ENCODE data around the gene DGKI.

The DGKI gene

DNA sequence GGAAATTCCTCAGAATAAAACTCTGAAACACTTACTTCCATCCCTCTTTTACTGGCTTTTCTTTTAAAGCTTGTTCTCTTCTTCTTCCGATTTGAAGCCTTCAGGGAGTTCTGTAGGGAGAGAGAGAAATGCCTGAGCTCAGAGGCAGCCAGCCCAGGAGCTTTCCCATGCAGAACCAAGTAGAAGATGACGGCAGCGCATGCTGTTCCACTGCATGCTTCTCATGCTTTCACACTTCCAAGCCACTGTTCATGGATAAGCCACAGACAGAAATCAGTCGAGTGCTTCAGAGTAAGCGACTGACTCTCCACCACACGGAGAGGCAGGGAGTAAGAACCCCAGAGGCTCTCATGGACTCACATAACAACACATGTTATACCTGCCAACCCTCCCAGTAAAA lies 237.3 kb downstream of the DGKI start:
- no peaks in the 10 kb centered on the region for H3K9me3 ChIP-seq (ENCODE audit: control insufficient read depth, insufficient read depth, low read length)
- no peaks in the 10 kb centered on the region for H3K36me3 ChIP-seq (ENCODE audit: control insufficient read depth, insufficient read depth, low read length)
- H3K27me3 ChIP-seq (ENCODE audit: control insufficient read depth, insufficient read depth, low read length), result no peaks in the 10 kb centered on the region
- no peak for DNase-seq (ENCODE audit: low read depth, low spot score)
- no CpG with 5 or more reads among the region's 6 CpGs for WGBS (ENCODE audit: insufficient coverage, insufficient read length)
- H3K4me1 ChIP-seq (ENCODE audit: control insufficient read depth, insufficient read depth, low read length), result no peaks in the 10 kb centered on the region
- H3K4me3 ChIP-seq (ENCODE audit: low read length), result no peak overlapping the region
- no peak overlapping the region for H3K27ac ChIP-seq (ENCODE audit: low read length)

DNA sequence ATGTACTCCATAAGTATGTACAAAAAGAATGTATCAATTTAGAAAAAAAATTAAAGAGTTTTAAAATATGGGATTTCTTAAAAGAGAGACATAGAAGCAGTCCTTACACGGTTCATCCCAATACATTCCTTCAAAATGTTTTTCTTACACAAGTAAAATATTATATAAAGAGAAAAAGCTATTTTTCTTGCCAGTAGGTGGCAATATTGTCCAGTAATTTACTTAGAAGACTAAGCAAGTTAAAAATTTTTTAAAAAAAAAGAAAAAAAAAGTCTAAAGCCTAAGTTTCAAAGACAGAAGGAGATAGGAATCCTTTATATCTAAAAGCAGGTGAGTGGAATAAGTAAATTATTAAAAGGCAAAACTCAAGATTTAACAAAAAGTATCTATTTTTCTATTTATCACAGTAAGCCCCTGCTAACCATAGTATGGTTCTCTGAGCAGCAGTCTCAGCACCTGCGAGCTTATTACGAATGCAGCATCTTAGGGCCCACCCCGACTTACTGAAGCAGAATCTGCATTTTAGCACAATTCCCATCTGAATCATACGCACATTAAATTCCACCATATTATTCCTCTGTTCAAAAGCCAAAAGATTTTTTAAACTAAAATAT lies 240.6 kb downstream of the DGKI start:
- Histone ChIP-seq H3K36me3 (ENCODE audit: control insufficient read depth, insufficient read depth, low read length) (no peaks in the 10 kb centered on the region), H3K4me3 (ENCODE audit: low read length) (no peak overlapping the region), H3K27me3 (ENCODE audit: control insufficient read depth, insufficient read depth, low read length) (no peaks in the 10 kb centered on the region), H3K27ac (ENCODE audit: low read length) (no peak overlapping the region), H3K9me3 (ENCODE audit: control insufficient read depth, insufficient read depth, low read length) (no peaks in the 10 kb centered on the region), H3K4me1 (ENCODE audit: control insufficient read depth, insufficient read depth, low read length) (no peaks in the 10 kb centered on the region)
- 100% methylated on average over 1 of the region's 5 CpGs for WGBS (ENCODE audit: insufficient coverage, insufficient read length)
- DNase-seq (ENCODE audit: low read depth, low spot score), result no peak

DNA sequence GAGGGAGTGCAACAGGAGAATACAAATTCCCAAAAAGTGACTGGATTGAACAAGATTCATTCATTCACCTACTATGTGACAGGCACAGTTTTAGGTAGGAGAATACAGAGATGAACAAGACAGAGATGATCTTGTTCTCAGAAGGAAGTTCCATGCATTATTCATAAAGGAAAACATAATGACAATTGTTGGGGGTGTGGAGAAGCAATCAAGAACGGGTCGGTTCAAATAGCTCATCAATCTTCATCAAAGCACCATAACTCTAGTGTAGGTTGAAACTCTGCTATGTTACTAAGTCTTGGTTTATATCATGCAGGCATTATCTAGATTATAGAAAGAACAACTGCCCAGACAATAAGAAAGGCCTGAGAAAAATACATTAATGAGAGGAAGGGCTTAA lies 243.7 kb downstream of the DGKI start:
- Histone ChIP-seq H3K4me1 (ENCODE audit: control insufficient read depth, insufficient read depth, low read length) (no peaks in the 10 kb centered on the region), H3K9me3 (ENCODE audit: control insufficient read depth, insufficient read depth, low read length) (no peaks in the 10 kb centered on the region), H3K27ac (ENCODE audit: low read length) (no peak overlapping the region), H3K36me3 (ENCODE audit: control insufficient read depth, insufficient read depth, low read length) (no peaks in the 10 kb centered on the region), H3K4me3 (ENCODE audit: low read length) (no peak overlapping the region), H3K27me3 (ENCODE audit: control insufficient read depth, insufficient read depth, low read length) (no peaks in the 10 kb centered on the region)
- no CpG with 5 or more reads among the region's 2 CpGs for WGBS (ENCODE audit: insufficient coverage, insufficient read length)
- DNase-seq (ENCODE audit: low read depth, low spot score), result no peak

DNA sequence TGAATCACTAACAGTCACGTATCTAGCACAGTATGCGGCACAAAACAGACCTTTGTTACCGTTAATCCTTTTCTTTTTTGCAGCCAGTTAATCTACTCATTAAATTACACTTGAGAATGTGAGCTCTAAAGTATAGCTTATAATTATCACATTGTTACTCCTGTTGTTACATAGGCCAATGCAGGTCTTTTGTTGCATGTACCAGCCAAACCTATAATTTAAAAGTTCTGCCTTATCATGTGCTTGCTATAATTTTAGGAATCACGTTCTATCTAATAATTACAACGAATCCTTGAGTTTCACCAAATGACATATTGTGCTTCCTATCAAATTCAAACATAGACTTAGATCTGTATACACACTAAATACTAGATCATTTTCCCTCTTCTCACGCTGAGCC lies 245.1 kb downstream of the DGKI start:
- no peak overlapping the region for H3K27ac ChIP-seq (ENCODE audit: low read length)
- no peak overlapping the region for H3K4me3 ChIP-seq (ENCODE audit: low read length)
- no peaks in the 10 kb centered on the region for H3K36me3 ChIP-seq (ENCODE audit: control insufficient read depth, insufficient read depth, low read length)
- DNase-seq (ENCODE audit: low read depth, low spot score), result no peak
- H3K9me3 ChIP-seq (ENCODE audit: control insufficient read depth, insufficient read depth, low read length), result no peaks in the 10 kb centered on the region
- no CpG with 5 or more reads among the region's 6 CpGs for WGBS (ENCODE audit: insufficient coverage, insufficient read length)
- no peaks in the 10 kb centered on the region for H3K27me3 ChIP-seq (ENCODE audit: control insufficient read depth, insufficient read depth, low read length)
- no peaks in the 10 kb centered on the region for H3K4me1 ChIP-seq (ENCODE audit: control insufficient read depth, insufficient read depth, low read length)

DNA sequence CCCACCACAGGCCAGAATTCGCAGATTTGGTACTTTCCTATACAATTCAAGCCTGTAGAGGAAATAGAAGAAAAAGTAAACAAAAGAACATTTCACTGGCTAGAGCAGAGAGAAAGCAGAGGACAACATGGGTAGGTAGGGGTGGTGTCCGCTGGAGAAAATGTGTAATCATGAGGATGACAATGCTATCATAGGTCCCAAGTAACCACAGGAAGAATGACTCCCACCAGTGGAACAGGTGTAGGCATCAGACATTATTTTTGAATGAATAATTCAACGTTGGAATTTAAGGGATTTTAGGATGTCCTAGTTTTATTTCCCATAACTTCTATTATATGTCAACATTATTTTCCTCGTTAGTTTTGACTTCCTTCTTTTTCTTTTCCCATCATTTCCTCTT lies 248.9 kb downstream of the DGKI start:
- no peak overlapping the region for H3K4me3 ChIP-seq (ENCODE audit: low read length)
- WGBS (ENCODE audit: insufficient coverage, insufficient read length), result no CpG with 5 or more reads among the region's 4 CpGs

DNA sequence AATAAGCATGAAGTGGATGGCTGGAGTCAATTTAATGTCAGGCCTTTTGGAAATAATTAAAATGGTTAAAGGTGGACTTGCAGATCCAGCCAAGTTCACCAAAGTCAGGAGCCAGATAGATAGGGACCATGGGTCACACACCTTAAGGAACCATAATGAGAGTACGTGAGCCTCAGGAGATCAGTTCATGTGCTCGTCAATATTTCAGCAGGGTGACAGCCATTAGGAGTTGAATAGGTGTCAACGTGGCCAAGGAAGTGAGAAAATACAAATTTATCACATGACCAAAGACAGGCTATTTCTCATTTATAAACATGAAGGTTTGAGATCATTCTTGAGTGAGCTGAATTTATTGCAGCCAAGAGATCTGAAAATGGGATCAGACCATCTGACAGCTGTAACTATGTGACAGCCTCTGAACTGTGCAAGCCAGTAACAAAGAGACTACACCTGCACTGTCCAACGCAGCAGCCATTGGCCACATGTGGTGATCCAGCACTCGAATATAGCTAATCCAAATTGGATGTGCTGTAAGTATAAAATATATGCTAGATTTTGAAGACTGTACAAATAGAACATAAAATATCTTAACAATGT lies 253.6 kb downstream of the DGKI start:
- DNase-seq (ENCODE audit: low read depth, low spot score), result no peak
- Histone ChIP-seq H3K4me3 (ENCODE audit: low read length) (no peak overlapping the region), H3K36me3 (ENCODE audit: control insufficient read depth, insufficient read depth, low read length) (no peaks in the 10 kb centered on the region), H3K27me3 (ENCODE audit: control insufficient read depth, insufficient read depth, low read length) (no peaks in the 10 kb centered on the region), H3K27ac (ENCODE audit: low read length) (no peak overlapping the region), H3K9me3 (ENCODE audit: control insufficient read depth, insufficient read depth, low read length) (no peaks in the 10 kb centered on the region), H3K4me1 (ENCODE audit: control insufficient read depth, insufficient read depth, low read length) (peaks cover 4% of the 10 kb centered on the region; the same call in 1 of the 2 replicates)
- no CpG with 5 or more reads among the region's 5 CpGs for WGBS (ENCODE audit: insufficient coverage, insufficient read length)

More for the DNA sequence above, 248.9 kb downstream of the DGKI start:
- no peak overlapping the region for H3K27ac ChIP-seq (ENCODE audit: low read length)
- H3K4me1 ChIP-seq (ENCODE audit: control insufficient read depth, insufficient read depth, low read length), result no peaks in the 10 kb centered on the region
- no peak for DNase-seq (ENCODE audit: low read depth, low spot score)
- no peaks in the 10 kb centered on the region for H3K27me3 ChIP-seq (ENCODE audit: control insufficient read depth, insufficient read depth, low read length)
- H3K36me3 ChIP-seq (ENCODE audit: control insufficient read depth, insufficient read depth, low read length), result no peaks in the 10 kb centered on the region
- no peaks in the 10 kb centered on the region for H3K9me3 ChIP-seq (ENCODE audit: control insufficient read depth, insufficient read depth, low read length)

DNA sequence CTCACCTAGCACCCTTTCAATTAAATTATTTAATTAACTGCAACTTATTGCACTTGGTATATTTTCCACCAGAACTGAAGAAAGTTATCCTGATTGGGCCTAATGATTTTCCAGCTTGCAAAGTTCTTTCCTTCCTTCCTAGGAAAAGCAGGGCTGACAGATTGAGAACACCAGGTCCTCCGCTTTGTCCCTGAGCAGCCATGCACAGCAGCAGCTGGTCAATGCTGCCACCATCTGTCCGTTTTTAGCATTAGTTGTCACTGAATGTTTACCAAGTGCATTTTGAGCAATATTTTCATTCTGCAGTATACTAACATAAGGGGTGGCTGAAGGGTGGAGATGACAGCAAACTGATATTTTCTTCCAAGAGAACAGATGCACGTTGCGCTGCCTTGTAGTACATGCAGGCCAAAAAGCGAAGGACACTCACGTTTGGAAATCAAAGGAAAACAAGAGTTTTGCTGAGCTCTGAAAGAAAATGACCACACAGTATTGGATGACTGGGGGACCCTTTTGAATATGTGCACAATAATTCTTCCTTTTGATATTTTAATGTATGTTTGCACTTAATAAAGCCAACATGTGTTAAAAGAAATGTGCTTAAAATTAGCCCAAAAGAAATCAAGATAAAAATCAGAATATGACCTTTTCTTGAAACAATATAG lies 254.4 kb downstream of the DGKI start:
- H3K27ac ChIP-seq (ENCODE audit: low read length), result no peak overlapping the region

DNA sequence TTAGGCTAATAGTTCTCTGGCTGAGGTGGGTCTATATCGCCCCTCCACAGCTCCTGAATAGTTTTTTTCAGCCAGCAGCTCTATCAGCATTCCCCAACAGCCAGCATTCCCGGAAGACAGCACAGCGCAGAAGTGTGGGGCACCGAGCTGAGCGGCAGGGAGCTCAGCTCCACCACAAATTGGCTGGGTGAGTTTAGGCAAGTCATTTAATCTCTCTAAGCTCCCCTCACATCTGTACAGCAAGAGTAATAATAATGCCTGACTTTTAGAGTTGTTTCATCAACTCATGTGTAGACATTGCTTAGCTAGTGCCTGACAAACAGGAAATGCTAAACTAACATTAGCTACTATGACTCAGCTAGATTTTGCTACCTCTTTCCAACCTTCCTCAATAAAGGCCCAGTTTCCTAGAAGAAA lies 255.3 kb downstream of the DGKI start:
- no CpG with 5 or more reads among the region's 5 CpGs for WGBS (ENCODE audit: insufficient coverage, insufficient read length)
- Histone ChIP-seq H3K4me3 (ENCODE audit: low read length) (no peak overlapping the region), H3K9me3 (ENCODE audit: control insufficient read depth, insufficient read depth, low read length) (no peaks in the 10 kb centered on the region), H3K27me3 (ENCODE audit: control insufficient read depth, insufficient read depth, low read length) (no peaks in the 10 kb centered on the region), H3K36me3 (ENCODE audit: control insufficient read depth, insufficient read depth, low read length) (no peaks in the 10 kb centered on the region), H3K27ac (ENCODE audit: low read length) (no peak overlapping the region), H3K4me1 (ENCODE audit: control insufficient read depth, insufficient read depth, low read length) (peaks cover 4% of the 10 kb centered on the region; the same call in 1 of the 2 replicates)
- DNase-seq (ENCODE audit: low read depth, low spot score), result no peak

More for the DNA sequence above, 254.4 kb downstream of the DGKI start:
- peak; percentile 50 for DNase-seq (ENCODE audit: low read depth, low spot score)
- Histone ChIP-seq H3K9me3 (ENCODE audit: control insufficient read depth, insufficient read depth, low read length) (no peaks in the 10 kb centered on the region), H3K4me3 (ENCODE audit: low read length) (no peak overlapping the region), H3K36me3 (ENCODE audit: control insufficient read depth, insufficient read depth, low read length) (no peaks in the 10 kb centered on the region), H3K4me1 (ENCODE audit: control insufficient read depth, insufficient read depth, low read length) (peaks cover 4% of the 10 kb centered on the region; the same call in 1 of the 2 replicates), H3K27me3 (ENCODE audit: control insufficient read depth, insufficient read depth, low read length) (no peaks in the 10 kb centered on the region)
- no CpG with 5 or more reads among the region's 6 CpGs for WGBS (ENCODE audit: insufficient coverage, insufficient read length)

DNA sequence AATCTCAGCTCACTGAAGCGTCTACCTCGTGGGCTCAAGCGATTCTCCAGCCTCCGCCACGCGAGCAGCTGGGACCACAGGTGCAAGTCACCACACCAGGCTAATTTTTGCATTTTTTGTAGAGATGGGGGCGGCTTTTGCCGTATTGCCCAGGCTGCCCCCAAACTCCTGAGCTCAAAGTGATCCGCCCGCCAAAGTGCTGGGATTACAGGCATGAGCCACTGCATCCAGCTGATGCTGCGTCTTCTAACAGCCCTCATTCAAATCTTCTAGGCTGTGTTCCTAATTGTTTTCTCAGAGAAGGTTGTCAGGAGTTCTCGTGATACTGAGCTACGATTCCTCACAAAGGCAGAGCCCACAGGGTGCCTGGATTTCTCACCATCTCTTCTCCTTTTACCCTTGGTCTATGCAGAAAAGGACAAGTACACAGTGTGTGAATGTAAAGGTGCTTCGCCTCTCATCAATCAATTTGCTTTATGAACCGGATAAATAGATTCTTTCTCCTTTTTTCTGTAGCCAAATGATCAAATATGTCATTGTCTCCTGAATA lies 255.9 kb downstream of the DGKI start:
- WGBS (ENCODE audit: insufficient coverage, insufficient read length), result no CpG with 5 or more reads among the region's 15 CpGs
- Histone ChIP-seq H3K27me3 (ENCODE audit: control insufficient read depth, insufficient read depth, low read length) (no peaks in the 10 kb centered on the region), H3K36me3 (ENCODE audit: control insufficient read depth, insufficient read depth, low read length) (no peaks in the 10 kb centered on the region), H3K4me1 (ENCODE audit: control insufficient read depth, insufficient read depth, low read length) (peaks cover 4% of the 10 kb centered on the region; the same call in 1 of the 2 replicates), H3K4me3 (ENCODE audit: low read length) (no peak overlapping the region), H3K9me3 (ENCODE audit: control insufficient read depth, insufficient read depth, low read length) (no peaks in the 10 kb centered on the region), H3K27ac (ENCODE audit: low read length) (no peak overlapping the region)
- DNase-seq (ENCODE audit: low read depth, low spot score), result no peak

DNA sequence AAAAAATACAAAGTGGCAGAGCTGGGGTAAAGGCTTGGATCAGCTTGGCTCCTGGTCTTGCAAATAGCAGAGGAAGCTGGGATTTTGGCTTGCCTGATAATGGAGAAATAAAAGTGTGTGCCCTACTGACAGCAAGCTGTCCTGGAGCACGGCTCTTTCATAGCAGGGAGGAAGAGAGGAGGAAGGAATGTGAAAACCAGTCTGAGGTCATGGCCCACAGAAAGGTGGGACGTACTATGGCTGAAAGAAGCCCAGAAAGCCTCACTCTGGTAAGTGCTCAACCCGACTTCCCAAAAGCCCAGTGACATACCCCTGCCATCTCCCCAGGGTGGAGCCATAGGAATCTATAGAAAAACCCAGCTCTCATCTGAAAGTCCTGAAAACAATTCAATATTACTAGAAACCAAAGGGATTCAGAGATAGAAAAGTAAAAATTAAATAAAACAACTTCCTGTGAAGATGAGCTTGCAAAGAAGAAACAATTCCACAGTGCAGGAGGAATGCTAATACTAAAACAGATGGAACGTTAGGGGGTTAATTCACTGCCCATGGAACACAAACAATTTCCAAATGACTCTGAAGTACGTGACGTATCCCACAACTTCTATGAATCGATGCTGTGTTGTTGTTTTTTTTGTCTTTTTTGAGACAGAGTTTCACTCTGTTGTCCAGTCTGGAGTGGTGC lies 256.6 kb downstream of the DGKI start:
- H3K4me1 ChIP-seq (ENCODE audit: control insufficient read depth, insufficient read depth, low read length), result peaks cover 4% of the 10 kb centered on the region; the same call in 1 of the 2 replicates
- no peak overlapping the region for H3K4me3 ChIP-seq (ENCODE audit: low read length)
- H3K27ac ChIP-seq (ENCODE audit: low read length), result no peak overlapping the region
- WGBS (ENCODE audit: insufficient coverage, insufficient read length), result no CpG with 5 or more reads among the region's 7 CpGs
- no peaks in the 10 kb centered on the region for H3K9me3 ChIP-seq (ENCODE audit: control insufficient read depth, insufficient read depth, low read length)
- H3K27me3 ChIP-seq (ENCODE audit: control insufficient read depth, insufficient read depth, low read length), result no peaks in the 10 kb centered on the region
- H3K36me3 ChIP-seq (ENCODE audit: control insufficient read depth, insufficient read depth, low read length), result no peaks in the 10 kb centered on the region
- no peak for DNase-seq (ENCODE audit: low read depth, low spot score)

Measured in iPS DF 6.9 (cell line).